GM21360 (cell line): ENCODE results near the gene WNT16.

ENCODE experiments used
- ATAC-seq: cut with Tn5 transposase; IDR thresholded peaks from one replicate; pipeline ENCODE4 v1.9.1; 2021; ENCODE audit warnings: mild to moderate bottlenecking, moderate library complexity; ENCODE audit not compliant: unreplicated experiment

Gene WNT16

GRCh38 chr7:121390109-121390508 lies 61.3 kb downstream of the WNT16 start:
- no peak for ATAC-seq

- ATAC-seq: no peak
Observed at GRCh38 chr7:121390617-121391016, 61.8 kb downstream of the WNT16 start.
